ENCODE measurements around the gene ENO1. TPM values are rescaled to one million over a fixed set of nuclear protein-coding genes. Genes with fewer than 3 reads are reported as not detected.

The ENO1 gene
- 1,917 and 2,330 TPM in 2 replicates for total RNA-seq

GRCh38 chr1:8878448-8878697 is at the start of gene ENO1:
Gene ENO1 (minus strand): TSS chr1:8878686. CDS start chr1:8874908, 3,778 bp downstream.

GRCh38 chr1:8817412-8818324 is 60.8 kb downstream of the ENO1 start, which contains the start of gene RERE:
Gene RERE (minus strand): TSS chr1:8817640.

Other genes starting within 250 kb of the ENO1 start
- 25.2 and 38.3 TPM in 2 replicates for gene RERE, start 61.0 kb downstream of the ENO1 start, total RNA-seq
- not detected in 2 replicates for gene CA6, start 67.2 kb upstream of the ENO1 start, total RNA-seq
- gene SLC2A7, start 147.7 kb upstream of the ENO1 start, total RNA-seq, result not detected in 2 replicates
- gene SLC2A5, start 190.9 kb upstream of the ENO1 start, total RNA-seq, result not detected in 2 replicates

Data from epithelial cell of umbilical artery (primary cell).